Hypothalamus (tissue), 51 donors: ENCODE data around the gene RPS2.
"Not testable (repeated sequence)": the region's sequence is repeated elsewhere in the genome, so short reads cannot be mapped to it uniquely, and the experiment has no call there.

Experiments
- DNase-seq, 51 donors: peaks; one replicate each; lab custom pipeline; 2025; lab: John Stamatoyannopoulos, UW

The RPS2 gene

GRCh38 chr16:1945559-1946391 is 18.9 kb downstream of the RPS2 start:
- no peak for DNase-seq

- DNase-seq = no peak
These were observed 19.9 kb downstream of the RPS2 start for GRCh38 chr16:1944612-1945199.

GRCh38 chr16:1942810-1943726 is 21.6 kb downstream of the RPS2 start, which contains the start of gene MSRB1:
Gene MSRB1, minus strand, starts transcription at chr16:1943199. Its CDS starts 43 bp downstream, at chr16:1943156.
- peak; percentile 62 to 100 (median 98) for DNase-seq

- DNase-seq = peak in 2 of 51 donors; percentile 6 to 12
These were observed 22.4 kb downstream of the RPS2 start for GRCh38 chr16:1942047-1942809.

GRCh38 chr16:1941162-1942046 is 23.2 kb downstream of the RPS2 start:
- DNase-seq = no peak

- no peak for DNase-seq
These were observed 24.1 kb downstream of the RPS2 start for GRCh38 chr16:1940273-1941161.

- not testable (repeated sequence) for DNase-seq
These were observed 24.8 kb downstream of the RPS2 start for GRCh38 chr16:1939833-1940232.

GRCh38 chr16:1938910-1939309 is 25.7 kb downstream of the RPS2 start:
- no peak for DNase-seq

GRCh38 chr16:1938316-1938715 is 26.3 kb downstream of the RPS2 start:
- DNase-seq = peak in 2 of 51 donors; percentile 15 to 18

- DNase-seq = no peak
These were observed 27.6 kb downstream of the RPS2 start for GRCh38 chr16:1936945-1937479.

- no peak for DNase-seq
These were observed 31.4 kb downstream of the RPS2 start for GRCh38 chr16:1933097-1933661.

- DNase-seq = peak in 1 of 51 donors; percentile 4
These were observed 32.3 kb downstream of the RPS2 start for GRCh38 chr16:1932050-1933028.

- DNase-seq = no peak
These were observed 34.3 kb downstream of the RPS2 start for GRCh38 chr16:1930338-1930720.

- DNase-seq = peak; percentile 13 to 94 (median 77)
These were observed 34.9 kb downstream of the RPS2 start for GRCh38 chr16:1929578-1930337.

- peak in 3 of 51 donors; percentile 20 to 43 (median 23) for DNase-seq
These were observed 35.5 kb downstream of the RPS2 start for GRCh38 chr16:1929105-1929504.

GRCh38 chr16:1926271-1926670 is 38.4 kb downstream of the RPS2 start:
- DNase-seq = no peak
